Stimulated activated CD8-positive, alpha-beta memory T cell treated with anti-CD3 and anti-CD28 coated beads, Interleukin-4, amount 100 ng/mL, for 4 hours (primary cell): ENCODE results near the gene MAS1.
"Not testable (repeated sequence)": the region's sequence is repeated elsewhere in the genome, so short reads cannot be mapped to it uniquely, and the experiment has no call there.

ENCODE experiments used
- DNase-seq, 2 donors: peaks; one replicate each; pipeline ENCODE4 v3.0.0-alpha.2; 2020; ENCODE audit warnings: low read depth in 2 of 2, low spot score in 1 of 2

The MAS1 gene

GRCh38 chr6:159915397-159915796 lies 24.6 kb downstream of the MAS1 start:
- DNase-seq, result no peak

- DNase-seq, result no peak
These were observed 25.4 kb downstream of the MAS1 start for GRCh38 chr6:159916237-159916636.

- DNase-seq, result no peak
These were observed 26.0 kb downstream of the MAS1 start for GRCh38 chr6:159916752-159917151.

DNA sequence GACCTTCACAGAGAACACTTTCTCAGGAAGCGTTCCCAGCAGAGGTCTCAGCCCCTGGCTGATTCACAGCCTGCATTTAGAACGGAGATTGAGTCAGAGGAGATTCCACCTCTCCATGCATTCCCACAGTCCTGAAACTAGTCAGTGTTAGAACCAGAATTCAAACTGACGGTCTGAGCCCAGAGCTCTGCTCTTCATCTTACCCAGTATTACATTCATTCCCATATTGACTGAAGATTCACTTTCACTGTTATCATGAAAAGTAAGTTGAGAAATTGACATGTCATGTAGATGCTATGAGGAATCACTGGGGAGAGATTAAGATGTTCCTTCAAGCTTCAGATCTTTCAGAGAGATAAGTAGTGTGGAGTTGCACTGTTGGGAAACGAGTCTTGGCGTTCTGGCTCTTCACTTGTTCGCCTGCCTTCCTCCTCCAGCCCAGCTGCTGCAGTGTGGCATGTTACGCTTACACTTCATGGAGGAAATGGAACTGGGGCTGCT lies 28.3 kb downstream of the MAS1 start:
- DNase-seq, result no peak

GRCh38 chr6:159919800-159920199 lies 29.0 kb downstream of the MAS1 start:
- no peak for DNase-seq

GRCh38 chr6:159924150-159924549 lies 33.4 kb downstream of the MAS1 start:
- DNase-seq, result not testable (repeated sequence)

GRCh38 chr6:159926542-159927203 lies 35.9 kb downstream of the MAS1 start:
- no peak for DNase-seq

DNA sequence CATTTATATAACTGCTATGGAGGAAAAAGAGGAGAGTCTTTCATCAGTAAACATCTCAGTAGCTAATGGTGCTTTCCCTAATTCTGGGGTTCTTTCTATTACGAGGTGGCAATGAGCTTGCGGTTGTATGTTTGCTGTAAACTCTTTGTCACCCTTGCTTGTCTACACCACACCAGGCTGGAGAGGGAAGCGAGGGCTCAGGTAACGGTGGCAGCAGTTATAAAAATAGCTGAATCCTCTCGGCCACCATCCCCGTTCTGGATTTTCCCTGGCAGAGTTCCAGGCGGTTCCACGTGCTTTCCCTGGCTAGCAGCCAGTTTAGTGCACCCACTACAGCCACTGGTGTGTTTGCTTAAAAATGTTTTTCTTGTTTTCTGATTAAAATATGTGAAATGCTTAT lies 39.0 kb downstream of the MAS1 start:
- peak in 1 of 2 donors; percentile 12 for DNase-seq

DNA sequence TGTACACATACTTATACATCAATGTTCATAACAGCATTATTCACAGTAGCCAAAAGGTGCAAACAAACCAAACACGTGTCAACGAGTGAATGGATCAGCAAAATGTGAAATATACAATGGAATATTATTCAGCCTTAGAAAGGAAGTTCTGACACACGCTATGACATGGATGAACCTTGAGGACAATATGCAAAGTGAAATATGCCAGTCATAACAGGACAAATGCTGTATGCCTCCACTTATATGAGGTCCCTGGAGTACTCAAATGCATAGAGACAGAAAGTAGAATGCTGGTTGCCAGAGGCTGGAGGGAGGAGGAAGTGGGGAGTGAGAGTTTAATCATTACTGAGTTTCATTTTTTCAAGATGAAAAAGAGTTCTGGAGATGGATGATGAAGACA lies 40.3 kb downstream of the MAS1 start:
- no peak for DNase-seq

DNA sequence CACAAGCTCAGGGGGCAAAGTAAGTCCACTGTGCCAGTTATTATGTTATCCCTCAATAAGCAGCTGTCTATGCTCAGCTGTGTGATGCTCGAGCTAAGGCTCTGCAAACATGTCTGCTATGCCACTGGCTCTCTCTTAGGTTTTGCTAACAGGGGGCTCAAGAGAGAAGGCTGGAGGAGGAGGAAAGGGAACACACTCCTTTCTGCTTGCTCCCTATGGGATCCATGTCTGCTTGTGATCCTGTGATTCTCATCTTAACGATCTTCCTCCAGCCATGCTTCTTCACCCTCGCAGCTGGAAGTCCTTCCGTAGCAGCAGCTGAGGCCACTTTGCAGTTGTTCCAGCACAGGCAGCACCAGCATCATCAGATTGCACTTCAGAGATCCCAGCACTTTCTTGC lies 41.1 kb downstream of the MAS1 start:
- DNase-seq, result no peak

- DNase-seq, result no peak
These were observed 42.3 kb downstream of the MAS1 start for GRCh38 chr6:159933077-159933476.

DNA sequence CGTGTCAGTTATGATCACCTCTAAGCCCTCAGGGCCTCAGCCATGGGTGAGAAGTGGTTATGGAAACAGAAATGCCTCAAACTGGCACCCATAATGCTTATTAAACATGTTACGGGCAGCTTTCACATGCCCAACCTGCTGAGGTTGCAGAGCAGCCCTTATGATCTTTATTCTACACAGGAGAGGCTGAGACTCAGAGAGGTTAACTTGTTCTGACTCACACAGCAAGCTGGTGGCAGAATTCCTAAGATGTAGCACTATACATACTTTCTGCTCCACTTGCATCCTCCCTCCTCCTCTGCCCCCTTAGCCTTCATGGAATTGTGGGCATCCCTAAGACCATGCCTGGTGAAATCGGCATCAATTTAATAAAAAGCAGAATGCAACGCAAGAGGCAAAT lies 43.4 kb downstream of the MAS1 start:
- DNase-seq, result no peak

- no peak for DNase-seq
These were observed 44.3 kb downstream of the MAS1 start for GRCh38 chr6:159935065-159935464.

DNA sequence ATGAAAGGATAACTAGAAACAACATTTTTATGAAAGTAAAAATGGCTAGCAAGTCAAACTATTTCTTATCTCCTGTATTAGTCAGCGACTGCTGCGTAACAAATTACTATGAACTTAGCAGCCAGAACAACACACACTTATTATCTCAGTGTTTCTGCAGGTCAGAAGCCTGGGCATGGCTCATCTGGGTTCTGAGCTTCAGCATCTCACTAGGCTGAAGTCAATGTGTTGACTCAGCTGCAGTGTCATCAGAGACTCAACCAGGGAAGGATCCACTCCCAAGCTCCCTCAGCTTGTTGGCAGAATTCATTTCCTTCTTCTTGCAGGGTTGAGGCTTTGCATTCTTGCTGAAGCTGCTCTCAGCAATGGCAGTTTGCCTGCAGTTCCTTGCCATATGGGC lies 44.8 kb downstream of the MAS1 start:
- no peak for DNase-seq

GRCh38 chr6:159939591-159940016 lies 48.8 kb downstream of the MAS1 start:
- DNase-seq, result no peak
